Activated T-cell treated with anti-CD3 and anti-CD28 coated beads, Interleukin-2, amount 50 U/mL, for 4 hours (primary cell): ENCODE data around the gene WIF1. TPM values are rescaled to one million over a fixed set of nuclear protein-coding genes. Genes with fewer than 3 reads are reported as not detected.

Experiments used
- ATAC-seq, 2 donors: fragments of 200-7000 bp; cut with Tn5 transposase; one replicate each; pipeline ENCODE4 v1.10.0; 2021
- DNase-seq: peaks from one replicate; pipeline ENCODE4 v3.0.0-alpha.2; 2020
- H3K27me3 Mint-ChIP-seq: one replicate; pipeline ENCODE4 v1.8.0; 2021; ENCODE audit warnings: low read depth, mixed read lengths
- H3K36me3 Mint-ChIP-seq: one replicate; pipeline ENCODE4 v1.8.0; 2022; ENCODE audit warnings: mixed read lengths; ENCODE audit not compliant: insufficient read depth
- H3K4me1 Mint-ChIP-seq: one replicate; pipeline ENCODE4 v1.8.0; 2021; ENCODE audit warnings: low read depth, mixed read lengths
- H3K4me3 Mint-ChIP-seq: one replicate; pipeline ENCODE4 v1.8.0; 2021; ENCODE audit warnings: mild to moderate bottlenecking, moderate library complexity, mixed read lengths
- H3K9me3 Mint-ChIP-seq: one replicate; pipeline ENCODE4 v1.8.0; 2021; ENCODE audit warnings: mixed read lengths
- total RNA-seq, 3 donors: library from RNA; stranded (reverse); gene quantifications; one replicate each; pipeline ENCODE4 v1.2.1, GENCODE V29; 2021

The WIF1 gene, protein sequence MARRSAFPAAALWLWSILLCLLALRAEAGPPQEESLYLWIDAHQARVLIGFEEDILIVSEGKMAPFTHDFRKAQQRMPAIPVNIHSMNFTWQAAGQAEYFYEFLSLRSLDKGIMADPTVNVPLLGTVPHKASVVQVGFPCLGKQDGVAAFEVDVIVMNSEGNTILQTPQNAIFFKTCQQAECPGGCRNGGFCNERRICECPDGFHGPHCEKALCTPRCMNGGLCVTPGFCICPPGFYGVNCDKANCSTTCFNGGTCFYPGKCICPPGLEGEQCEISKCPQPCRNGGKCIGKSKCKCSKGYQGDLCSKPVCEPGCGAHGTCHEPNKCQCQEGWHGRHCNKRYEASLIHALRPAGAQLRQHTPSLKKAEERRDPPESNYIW
- under 1 TPM in 1 of 3 donors, not detected in 2; 0.08 TPM for total RNA-seq

DNA sequence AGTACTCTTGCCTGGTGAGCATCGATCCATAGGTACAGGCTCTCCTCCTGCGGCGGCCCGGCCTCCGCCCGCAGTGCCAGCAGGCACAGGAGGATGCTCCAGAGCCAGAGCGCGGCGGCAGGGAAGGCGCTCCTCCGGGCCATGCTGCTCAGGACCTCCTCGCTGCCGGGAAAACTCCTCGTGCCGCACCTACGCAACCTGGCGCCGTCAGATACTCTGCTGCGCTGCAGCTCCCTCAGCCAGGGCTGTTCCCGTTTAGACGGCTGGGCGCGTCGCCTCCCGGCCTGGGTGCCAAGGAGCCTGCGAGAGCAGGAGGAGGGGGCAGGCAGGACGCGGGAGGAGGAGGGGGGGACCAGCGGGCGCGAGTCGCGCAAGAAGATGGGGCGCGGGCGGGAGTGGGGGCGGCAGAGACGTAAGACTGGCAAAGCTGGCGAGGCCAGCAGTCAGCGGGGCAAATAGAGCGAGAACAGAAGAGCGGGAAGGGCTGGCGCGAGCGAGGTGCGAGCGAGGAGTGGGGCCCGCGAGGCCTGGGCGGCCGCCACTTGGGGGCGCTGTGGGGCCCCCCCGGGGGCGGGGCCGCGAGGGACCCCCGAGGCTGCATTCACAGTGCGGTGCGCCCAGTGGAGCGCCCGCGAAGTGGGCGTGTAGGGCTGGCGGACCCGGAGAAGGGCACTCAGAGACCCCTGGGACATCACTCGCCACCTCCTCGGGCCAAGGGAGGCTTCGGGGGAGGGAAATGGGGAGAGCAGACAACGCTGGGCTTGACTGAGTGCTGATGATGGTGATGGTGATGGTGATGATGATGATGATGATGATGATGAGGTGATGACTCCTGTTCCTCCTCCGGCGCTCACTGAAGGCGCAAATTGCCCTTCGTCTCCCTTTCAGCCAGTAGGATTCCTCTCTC is at the start of gene WIF1:
Gene WIF1 (minus strand): TSS at position 257 of the 907 bp plus-strand sequence. CDS start 114 bp downstream, at position 143.
- H3K4me3 Mint-ChIP-seq = peak within 1 kb of the TSS; percentile 44
- no peaks in the 10 kb centered on the region for H3K9me3 Mint-ChIP-seq
- ATAC-seq (peak; percentile 74 to 84), DNase-seq (peak; percentile 13)
- peaks cover 9% of the 10 kb centered on the region for H3K4me1 Mint-ChIP-seq
- no peaks in the 10 kb centered on the region for H3K36me3 Mint-ChIP-seq
- H3K27me3 Mint-ChIP-seq = peaks cover 45% of the 10 kb centered on the region

GRCh38 chr12:65170209-65170881 is 49.2 kb upstream of the WIF1 start:
- ATAC-seq (peak; percentile 42 to 54), DNase-seq (peak; percentile 57)
- Mint-ChIP-seq H3K27me3 (peaks cover 2% of the 10 kb centered on the region), H3K9me3 (no peaks in the 10 kb centered on the region), H3K36me3 (peaks cover 9% of the 10 kb centered on the region), H3K4me1 (peaks cover 34% of the 10 kb centered on the region), H3K4me3 (peak overlapping the region; percentile 99)

GRCh38 chr12:65169320-65170208 is 48.5 kb upstream of the WIF1 start, which contains the start of gene LEMD3:
TSS of gene LEMD3 (plus strand) at chr12:65169583. CDS start at chr12:65169597, 14 bp downstream.
- peak; percentile 92 for DNase-seq
- Mint-ChIP-seq H3K36me3 (peaks cover 9% of the 10 kb centered on the region), H3K27me3 (peaks cover 2% of the 10 kb centered on the region), H3K4me1 (peaks cover 34% of the 10 kb centered on the region), H3K9me3 (no peaks in the 10 kb centered on the region), H3K4me3 (peak within 1 kb of the TSS; percentile 99)
- ATAC-seq = peak; percentile 94 to 95

GRCh38 chr12:65168681-65169319 is 47.7 kb upstream of the WIF1 start:
- DNase-seq (no peak), ATAC-seq (no peak)
- Mint-ChIP-seq H3K4me3 (peak overlapping the region; percentile 99), H3K27me3 (peaks cover 2% of the 10 kb centered on the region), H3K9me3 (no peaks in the 10 kb centered on the region), H3K4me1 (peaks cover 33% of the 10 kb centered on the region), H3K36me3 (peaks cover 9% of the 10 kb centered on the region)

DNA sequence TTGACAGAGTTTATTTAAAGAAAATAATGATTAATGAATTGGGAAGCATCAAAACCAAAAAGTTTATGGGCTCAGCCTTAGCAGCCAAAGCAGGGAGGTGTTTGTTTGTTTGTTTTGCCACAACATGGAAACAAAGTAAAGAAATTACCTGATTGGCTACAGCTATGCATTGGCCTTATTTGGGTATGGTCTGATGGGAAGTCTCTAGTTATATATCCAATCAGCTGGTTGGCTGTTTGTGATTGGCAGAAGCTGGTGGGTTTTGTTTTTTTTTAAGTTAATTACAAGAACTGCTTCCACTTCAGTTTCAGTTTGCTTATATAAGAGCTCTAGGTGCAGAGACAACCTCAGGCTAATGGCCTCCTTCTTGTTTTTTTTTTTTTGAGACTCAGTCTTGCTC is 43.7 kb upstream of the WIF1 start:
- Mint-ChIP-seq H3K4me1 (peaks cover 5% of the 10 kb centered on the region), H3K9me3 (no peaks in the 10 kb centered on the region), H3K36me3 (no peaks in the 10 kb centered on the region), H3K27me3 (peaks cover 26% of the 10 kb centered on the region), H3K4me3 (no peak overlapping the region)
- DNase-seq (no peak), ATAC-seq (no peak)

DNA sequence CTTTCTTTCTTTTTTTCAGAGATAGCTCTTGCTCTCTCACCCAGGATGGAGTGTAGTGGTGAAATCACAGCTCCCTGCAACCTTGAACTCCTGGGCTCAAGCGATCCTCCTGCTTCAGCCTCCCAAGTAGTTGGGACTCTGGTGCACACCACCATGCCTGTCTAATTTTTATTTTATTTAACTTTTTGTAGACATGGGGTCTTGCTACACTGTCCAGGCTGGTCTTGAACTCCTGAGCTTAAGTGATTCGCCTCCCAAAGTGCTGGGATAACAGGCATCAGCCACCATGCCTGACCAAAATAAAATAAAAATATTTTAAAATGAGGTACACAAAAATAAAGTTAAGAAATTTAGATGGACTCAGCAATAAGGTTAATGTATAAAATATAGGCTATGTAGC is 43.1 kb upstream of the WIF1 start:
- no peak for ATAC-seq
- no peaks in the 10 kb centered on the region for H3K36me3 Mint-ChIP-seq
- DNase-seq = no peak
- peaks cover 4% of the 10 kb centered on the region for H3K4me1 Mint-ChIP-seq
- peaks cover 29% of the 10 kb centered on the region for H3K27me3 Mint-ChIP-seq
- no peak overlapping the region for H3K4me3 Mint-ChIP-seq
- no peaks in the 10 kb centered on the region for H3K9me3 Mint-ChIP-seq

DNA sequence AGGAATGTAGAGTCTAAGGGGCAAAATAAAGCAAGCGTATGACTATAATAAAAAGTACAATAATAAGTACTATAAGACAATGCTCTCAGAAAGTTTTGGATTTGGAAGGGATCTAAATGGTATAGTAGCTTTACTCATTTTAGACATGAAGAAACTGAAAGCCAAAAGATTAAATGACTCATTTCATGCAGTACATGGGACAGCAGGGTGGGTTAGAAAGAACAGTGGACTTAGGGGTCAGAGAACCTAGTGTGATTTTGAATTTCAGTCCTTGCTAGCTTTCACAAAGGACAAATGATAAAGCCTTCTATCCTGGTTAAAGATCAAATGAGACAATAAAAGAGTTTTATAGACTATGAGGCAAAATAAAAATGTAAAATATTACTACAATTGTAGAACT is 41.5 kb upstream of the WIF1 start:
- Mint-ChIP-seq H3K9me3 (no peaks in the 10 kb centered on the region), H3K27me3 (peaks cover 29% of the 10 kb centered on the region), H3K4me3 (no peak overlapping the region), H3K4me1 (no peaks in the 10 kb centered on the region), H3K36me3 (no peaks in the 10 kb centered on the region)
- no peak for DNase-seq
- ATAC-seq = peak in 1 of 2 donors; percentile 28

DNA sequence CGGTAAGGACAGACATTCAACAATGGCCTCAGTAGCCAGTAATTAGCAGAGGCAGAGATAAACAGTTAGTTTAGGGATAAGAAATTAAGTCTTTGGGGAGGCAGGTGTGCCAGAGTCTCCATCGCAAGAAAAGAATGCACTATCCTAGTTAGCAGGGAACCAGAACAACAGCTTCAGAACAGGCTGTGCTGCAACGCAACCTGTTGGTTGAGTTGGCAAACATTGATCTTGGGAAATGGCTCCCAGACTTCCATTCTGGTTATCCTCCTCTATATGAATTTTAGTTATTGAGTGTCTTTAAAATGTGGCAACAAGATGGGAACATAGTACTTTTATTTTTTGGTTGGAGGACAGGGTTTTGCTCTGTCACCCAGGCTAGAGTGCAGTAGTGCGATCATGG is 36.0 kb upstream of the WIF1 start:
- Mint-ChIP-seq H3K9me3 (no peaks in the 10 kb centered on the region), H3K4me3 (peak overlapping the region; percentile 37), H3K36me3 (no peaks in the 10 kb centered on the region), H3K4me1 (peaks cover 15% of the 10 kb centered on the region), H3K27me3 (peaks cover 15% of the 10 kb centered on the region)
- no peak for DNase-seq
- no peak for ATAC-seq

GRCh38 chr12:65156366-65156841 is 35.3 kb upstream of the WIF1 start:
- H3K4me3 Mint-ChIP-seq = peak overlapping the region; percentile 37
- peaks cover 15% of the 10 kb centered on the region for H3K4me1 Mint-ChIP-seq
- DNase-seq (no peak), ATAC-seq (peak; percentile 77 to 81)
- H3K9me3 Mint-ChIP-seq = no peaks in the 10 kb centered on the region
- no peaks in the 10 kb centered on the region for H3K36me3 Mint-ChIP-seq
- H3K27me3 Mint-ChIP-seq = peaks cover 19% of the 10 kb centered on the region

- DNase-seq = no peak
- Mint-ChIP-seq H3K36me3 (no peaks in the 10 kb centered on the region), H3K27me3 (peaks cover 18% of the 10 kb centered on the region), H3K4me1 (peaks cover 15% of the 10 kb centered on the region), H3K4me3 (no peak overlapping the region), H3K9me3 (no peaks in the 10 kb centered on the region)
- ATAC-seq = peak; percentile 56 to 74
Measured at GRCh38 chr12:65155784-65156183, 34.7 kb upstream of the WIF1 start.

DNA sequence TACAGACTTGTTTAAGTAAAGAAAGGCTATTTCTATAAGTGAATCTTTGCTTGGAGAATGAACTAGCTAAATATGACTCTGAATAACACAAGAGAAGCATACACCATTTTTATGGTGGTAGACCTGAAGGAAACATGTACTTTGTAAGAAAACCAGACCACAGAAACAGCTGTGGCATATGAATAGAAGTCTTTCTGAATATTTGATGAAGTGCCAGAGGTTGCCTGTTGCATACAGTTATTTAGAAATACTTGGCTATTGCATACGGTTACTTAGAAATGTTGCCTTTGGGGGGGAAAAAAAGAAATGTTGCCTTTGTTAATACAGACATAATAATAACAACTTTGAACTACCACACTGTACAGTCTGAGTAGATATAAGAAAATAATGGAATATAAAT is 31.5 kb upstream of the WIF1 start:
- Mint-ChIP-seq H3K4me1 (peaks cover 15% of the 10 kb centered on the region), H3K9me3 (no peaks in the 10 kb centered on the region), H3K36me3 (no peaks in the 10 kb centered on the region), H3K27me3 (peaks cover 13% of the 10 kb centered on the region), H3K4me3 (no peak overlapping the region)
- no peak for ATAC-seq
- no peak for DNase-seq

DNA sequence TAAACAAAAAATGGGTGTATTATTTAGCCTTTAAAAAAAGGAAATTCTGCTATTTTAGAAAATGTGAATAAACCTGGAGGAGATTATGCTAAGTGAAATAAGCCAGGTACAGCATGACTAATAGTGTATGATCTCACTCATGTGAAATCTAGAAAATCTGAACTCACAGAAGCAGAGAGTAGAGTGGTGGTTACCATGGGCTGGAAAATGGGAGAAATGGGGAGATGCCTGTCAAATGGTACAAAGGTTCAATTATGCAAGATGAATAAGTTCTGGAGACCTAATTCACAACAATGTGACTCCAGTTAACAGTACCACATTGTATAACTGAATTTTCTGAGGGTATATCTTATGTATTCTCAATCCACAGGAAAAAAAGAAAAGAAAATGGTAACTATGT is 30.9 kb upstream of the WIF1 start:
- ATAC-seq (no peak), DNase-seq (no peak)
- Mint-ChIP-seq H3K4me3 (no peak overlapping the region), H3K9me3 (no peaks in the 10 kb centered on the region), H3K4me1 (peaks cover 15% of the 10 kb centered on the region), H3K36me3 (no peaks in the 10 kb centered on the region), H3K27me3 (peaks cover 13% of the 10 kb centered on the region)
